GM20000 (cell line): ENCODE data around the gene IMMP2L.

Experiments
- DNase-seq: peaks from one replicate; pipeline ENCODE4 v3.0.0; 2012; ENCODE audit warnings: low spot score
- TF ChIP-seq, protein P1 (sequence below): IDR thresholded peaks from 2 replicates; pipeline ENCODE4 v1.5.1; 2012; ENCODE audit warnings: mild to moderate bottlenecking, control low read depth; ENCODE audit errors: extremely low read depth, missing control alignments

IMMP2L gene

DNA sequence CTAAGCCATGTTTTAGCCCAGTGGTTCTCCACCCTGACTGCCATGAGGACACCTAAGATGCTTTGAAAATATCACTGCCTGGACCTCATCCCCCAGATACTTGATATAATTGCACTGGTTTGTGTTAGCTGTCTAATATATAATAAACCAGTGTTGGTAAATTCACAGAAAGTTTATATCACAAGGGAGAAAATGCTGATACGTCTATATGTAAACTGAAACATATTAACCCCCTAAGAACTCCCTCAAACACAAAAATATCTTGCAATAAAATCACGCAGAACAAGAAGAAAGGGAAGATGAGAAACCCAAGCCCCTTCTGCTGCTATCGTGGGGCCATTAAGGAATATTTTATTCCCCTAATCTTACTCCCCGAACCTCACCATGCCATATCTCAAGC is 8.2 kb downstream of the IMMP2L start:
- TF ChIP-seq, protein P1, sequence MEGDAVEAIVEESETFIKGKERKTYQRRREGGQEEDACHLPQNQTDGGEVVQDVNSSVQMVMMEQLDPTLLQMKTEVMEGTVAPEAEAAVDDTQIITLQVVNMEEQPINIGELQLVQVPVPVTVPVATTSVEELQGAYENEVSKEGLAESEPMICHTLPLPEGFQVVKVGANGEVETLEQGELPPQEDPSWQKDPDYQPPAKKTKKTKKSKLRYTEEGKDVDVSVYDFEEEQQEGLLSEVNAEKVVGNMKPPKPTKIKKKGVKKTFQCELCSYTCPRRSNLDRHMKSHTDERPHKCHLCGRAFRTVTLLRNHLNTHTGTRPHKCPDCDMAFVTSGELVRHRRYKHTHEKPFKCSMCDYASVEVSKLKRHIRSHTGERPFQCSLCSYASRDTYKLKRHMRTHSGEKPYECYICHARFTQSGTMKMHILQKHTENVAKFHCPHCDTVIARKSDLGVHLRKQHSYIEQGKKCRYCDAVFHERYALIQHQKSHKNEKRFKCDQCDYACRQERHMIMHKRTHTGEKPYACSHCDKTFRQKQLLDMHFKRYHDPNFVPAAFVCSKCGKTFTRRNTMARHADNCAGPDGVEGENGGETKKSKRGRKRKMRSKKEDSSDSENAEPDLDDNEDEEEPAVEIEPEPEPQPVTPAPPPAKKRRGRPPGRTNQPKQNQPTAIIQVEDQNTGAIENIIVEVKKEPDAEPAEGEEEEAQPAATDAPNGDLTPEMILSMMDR: no peak
- no peak for DNase-seq

DNA sequence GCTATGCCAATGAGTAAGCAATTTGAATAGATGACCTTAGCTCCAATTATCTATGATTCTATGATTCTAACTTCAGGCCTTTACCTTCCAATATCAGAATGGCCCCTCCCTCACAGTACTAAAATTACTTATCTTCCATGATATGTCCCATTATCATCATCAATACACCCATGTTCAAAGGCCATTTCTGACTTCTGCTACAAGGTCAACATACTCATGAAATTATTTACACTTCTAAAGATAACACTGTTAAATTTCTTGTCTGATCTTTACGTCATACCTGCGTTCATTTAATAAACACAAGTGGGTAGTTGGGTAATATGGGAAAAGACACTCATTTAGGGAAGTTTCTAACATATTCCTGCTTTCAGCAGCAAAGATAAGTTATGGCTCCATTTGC is 21.2 kb downstream of the IMMP2L start:
- no peak for DNase-seq
- TF ChIP-seq, protein P1: no peak

DNA sequence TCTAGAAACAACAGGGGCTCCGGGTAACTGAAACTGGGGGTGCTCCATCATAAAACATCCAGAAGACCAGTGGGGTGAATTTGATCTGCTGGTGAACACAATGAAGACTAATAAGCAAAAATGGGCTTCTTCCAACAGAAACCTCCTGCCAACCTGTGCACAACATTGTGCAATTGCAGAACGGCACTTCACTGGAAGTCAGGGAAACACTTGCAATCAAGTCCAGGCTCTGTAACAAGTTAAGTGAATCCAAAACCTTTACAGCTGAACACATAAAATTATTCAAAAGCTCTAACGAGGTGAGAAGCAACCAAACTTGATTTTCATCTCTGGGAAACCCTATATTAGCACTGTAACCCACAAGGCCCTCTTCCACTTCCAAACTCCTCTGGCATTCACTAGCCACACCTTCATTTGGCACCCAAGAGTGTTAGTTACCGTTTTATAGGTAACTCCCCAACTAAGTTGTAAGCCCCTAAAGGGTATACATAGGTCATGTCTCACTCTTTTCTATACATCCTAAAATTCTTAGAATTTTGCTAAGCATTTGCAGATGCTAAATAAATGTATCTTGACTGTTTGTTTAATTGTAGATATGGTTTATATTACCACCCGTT is 22.0 kb downstream of the IMMP2L start:
- TF ChIP-seq, protein P1: no peak

DNA sequence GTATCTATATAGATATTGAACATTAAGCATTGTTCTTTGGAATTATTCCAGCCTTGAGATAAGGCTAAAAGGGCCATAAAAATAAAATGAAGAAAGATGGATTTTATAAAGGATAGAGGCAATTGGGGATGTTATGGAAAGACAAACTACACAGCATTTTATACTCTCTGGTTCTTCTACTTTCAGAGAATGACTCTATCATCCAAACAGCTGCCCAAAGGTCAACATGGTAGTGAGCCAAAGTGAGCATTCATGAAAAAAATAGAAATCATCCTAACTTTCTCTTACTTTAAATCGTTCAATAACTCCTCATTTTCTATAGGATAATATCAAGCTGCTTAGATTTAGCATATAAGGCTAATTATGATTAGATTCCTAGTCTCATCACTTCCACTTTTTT is 25.2 kb downstream of the IMMP2L start:
- no peak for DNase-seq
- TF ChIP-seq, protein P1: no peak

More for the DNA sequence above, 22.0 kb downstream of the IMMP2L start:
- DNase-seq: no peak

DNA sequence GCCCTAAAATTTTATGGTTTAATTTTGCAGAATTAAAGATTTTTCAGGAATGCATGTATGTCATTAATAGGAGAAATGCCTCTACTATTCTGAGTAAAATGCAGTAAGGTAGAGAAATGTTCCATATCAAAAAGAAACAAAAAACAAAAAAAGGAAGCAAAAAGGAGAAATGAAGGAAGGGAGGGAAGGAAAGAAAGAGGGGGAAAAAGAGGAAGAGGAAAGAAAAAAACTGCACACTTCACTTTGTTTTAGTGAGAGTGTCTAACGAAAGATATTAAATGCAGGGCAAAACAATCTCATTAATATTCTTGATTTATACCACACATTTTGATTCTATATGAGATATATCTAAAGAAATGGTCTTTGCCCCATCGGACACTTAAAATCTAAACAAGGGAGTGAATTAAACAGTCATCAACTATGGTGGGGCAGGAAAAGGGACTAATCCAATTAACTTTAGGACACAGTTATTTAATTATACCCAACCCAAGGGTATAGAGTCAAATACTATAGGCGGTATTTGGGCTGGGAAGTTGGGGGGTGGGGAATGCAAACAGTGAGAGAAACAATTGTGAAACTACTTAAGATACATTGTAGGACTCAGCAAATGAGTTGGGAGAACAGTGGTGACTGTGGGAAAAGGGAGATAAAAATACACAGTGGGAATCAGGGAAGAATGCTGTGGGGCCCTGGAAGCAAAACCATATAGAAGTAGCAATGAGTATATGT is 27.0 kb downstream of the IMMP2L start:
- DNase-seq: no peak
- TF ChIP-seq, protein P1: no peak

DNA sequence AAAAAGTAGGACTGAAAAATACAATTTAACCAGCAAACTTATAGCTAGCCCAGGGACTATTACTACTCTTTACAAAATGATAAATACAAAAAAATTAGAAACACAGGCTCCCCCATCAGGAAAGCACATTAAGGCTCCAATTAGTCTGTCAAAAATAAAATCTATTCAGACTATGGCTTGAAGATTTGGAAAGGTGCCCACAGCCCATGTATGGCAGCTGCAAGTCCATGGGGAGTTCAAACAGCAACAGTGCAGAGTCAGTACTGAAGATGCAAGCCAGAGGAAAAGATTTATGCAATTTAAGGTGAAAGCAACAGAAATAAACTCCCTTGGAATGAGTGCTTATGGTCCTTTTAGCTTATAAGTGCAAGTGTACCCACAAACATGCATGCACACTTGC is 29.7 kb downstream of the IMMP2L start:
- no peak for DNase-seq

DNA sequence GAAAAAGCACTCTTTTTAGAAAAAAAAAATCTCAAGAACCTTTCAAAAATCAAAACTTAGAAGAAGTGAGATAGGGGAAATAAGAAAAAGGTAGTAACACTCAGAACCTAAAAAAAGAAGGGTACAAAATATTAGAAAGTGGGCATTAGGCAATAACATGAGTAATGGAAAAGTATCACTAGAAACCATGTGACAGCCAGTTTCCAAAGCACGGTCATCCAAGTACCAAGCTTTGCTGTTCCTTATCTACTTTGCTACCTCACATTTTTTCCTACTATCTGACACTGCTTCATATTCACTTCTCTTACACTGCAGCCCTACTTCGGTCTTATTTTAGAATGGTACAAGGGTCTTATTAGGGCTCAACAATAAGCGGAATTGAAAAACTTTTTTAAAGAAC is 30.3 kb downstream of the IMMP2L start:
- DNase-seq: no peak
- TF ChIP-seq, protein P1: no peak

More for the DNA sequence above, 29.7 kb downstream of the IMMP2L start:
- TF ChIP-seq, protein P1: no peak
